Caki2 (cell line): ENCODE results near the gene PYCR2. TPM values are rescaled to one million over a fixed set of nuclear protein-coding genes. Genes with fewer than 3 reads are reported as not detected.
"Not testable (repeated sequence)": the region's sequence is repeated elsewhere in the genome, so short reads cannot be mapped to it uniquely, and the experiment has no call there.

Source experiments
- DNase-seq: peaks from one replicate; pipeline ENCODE4 v3.0.0-alpha.2; 2015; ENCODE audit warnings: low read depth
- in situ Hi-C: cut with HindIII; loops from 2 replicates; pipeline ENCODE4 v1.10.0; 2016; ENCODE audit warnings: low sequenced_read_pairs, low pct_unique_long_range_greater_than_20kb, mixed read lengths
- total RNA-seq: library from RNA; depleted of rRNA; stranded (reverse); fragments of >200 nt; shearing (Covaris generic); gene quantifications from 2 replicates; pipeline ENCODE4 v1.2.3, GENCODE V29; 2014; ENCODE audit warnings: low replicate concordance

PYCR2 gene
- total RNA-seq, 1 experiment from 2014 or later, result 112 TPM

- in situ Hi-C loops, result no loop called here
- DNase-seq, result no peak
Measured at GRCh38 chr1:225945564-225945963, 21.5 kb upstream of the PYCR2 start.

GRCh38 chr1:225944951-225945350 lies 20.9 kb upstream of the PYCR2 start:
- in situ Hi-C loops, result no loop called here
- no peak for DNase-seq

- no peak for DNase-seq
- in situ Hi-C loops, result no loop called here
Measured at GRCh38 chr1:225944387-225944786, 20.3 kb upstream of the PYCR2 start.

GRCh38 chr1:225943582-225943981 lies 19.5 kb upstream of the PYCR2 start:
- in situ Hi-C loops, result no loop called here
- DNase-seq, result no peak

DNA sequence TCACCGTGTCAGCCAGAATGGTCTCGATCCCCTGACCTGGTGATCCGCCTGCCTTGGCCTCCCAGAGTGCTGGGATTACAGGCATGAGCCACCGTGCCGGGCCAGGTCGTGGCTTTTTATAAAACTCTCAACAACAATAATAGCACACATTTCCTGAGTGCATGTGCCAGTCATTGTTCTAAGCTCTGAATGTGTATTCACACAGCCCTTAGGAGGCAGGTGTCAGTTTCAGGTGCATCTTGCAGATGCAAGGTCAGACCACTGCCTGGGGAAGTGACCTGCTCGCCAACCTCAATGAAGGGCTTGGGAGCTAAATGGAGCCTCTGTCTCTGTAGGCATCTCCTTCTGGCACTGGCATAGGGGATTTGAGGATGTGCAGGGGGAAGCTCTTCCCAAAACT lies 18.5 kb upstream of the PYCR2 start:
- DNase-seq, result no peak
- in situ Hi-C loops, result no loop called here

- DNase-seq, result no peak
- in situ Hi-C loops, result no loop called here
Measured at GRCh38 chr1:225941942-225942222, 17.8 kb upstream of the PYCR2 start.

- no peak for DNase-seq
- in situ Hi-C loops, result no loop called here
Measured at GRCh38 chr1:225941187-225941941, 17.3 kb upstream of the PYCR2 start, which contains the start of gene LEFTY2. LEFTY2 (minus strand) TSS chr1:225941220; CDS start chr1:225941140, 80 bp downstream.

- no peak for DNase-seq
- in situ Hi-C loops, result no loop called here
Measured at GRCh38 chr1:225940385-225941151, 16.5 kb upstream of the PYCR2 start.

DNA sequence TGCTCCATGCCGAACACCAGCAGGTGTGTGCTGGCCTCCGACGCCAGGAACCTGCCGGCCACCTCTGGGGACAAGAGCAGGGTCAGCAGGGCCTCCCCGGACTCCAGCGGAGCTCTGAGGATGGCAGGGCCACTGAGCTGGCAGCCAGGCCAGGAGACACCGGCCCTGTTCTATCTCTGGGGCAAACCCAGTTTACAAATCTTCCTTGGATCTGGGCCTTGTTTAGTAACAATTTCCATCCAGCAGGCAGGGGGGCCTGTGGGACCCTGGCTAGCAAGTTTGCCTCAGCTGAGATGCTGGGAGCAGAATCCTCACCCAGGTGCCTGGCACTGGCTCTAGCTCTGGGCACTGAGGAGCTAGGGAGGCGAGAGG lies 15.9 kb upstream of the PYCR2 start:
- DNase-seq, in situ Hi-C loops: not testable (repeated sequence)

- in situ Hi-C loops, DNase-seq: not testable (repeated sequence)
Measured at GRCh38 chr1:225939097-225939938, 15.3 kb upstream of the PYCR2 start.

- no peak for DNase-seq
- in situ Hi-C loops, result no loop called here
Measured at GRCh38 chr1:225937048-225937968, 13.3 kb upstream of the PYCR2 start.

GRCh38 chr1:225936523-225936922 lies 12.5 kb upstream of the PYCR2 start:
- no peak for DNase-seq
- in situ Hi-C loops, result no loop called here

GRCh38 chr1:225936086-225936485 lies 12.0 kb upstream of the PYCR2 start:
- in situ Hi-C loops, DNase-seq: not testable (repeated sequence)

- in situ Hi-C loops, result no loop called here
- DNase-seq, result no peak
Measured at GRCh38 chr1:225934711-225935110, 10.7 kb upstream of the PYCR2 start.

DNA sequence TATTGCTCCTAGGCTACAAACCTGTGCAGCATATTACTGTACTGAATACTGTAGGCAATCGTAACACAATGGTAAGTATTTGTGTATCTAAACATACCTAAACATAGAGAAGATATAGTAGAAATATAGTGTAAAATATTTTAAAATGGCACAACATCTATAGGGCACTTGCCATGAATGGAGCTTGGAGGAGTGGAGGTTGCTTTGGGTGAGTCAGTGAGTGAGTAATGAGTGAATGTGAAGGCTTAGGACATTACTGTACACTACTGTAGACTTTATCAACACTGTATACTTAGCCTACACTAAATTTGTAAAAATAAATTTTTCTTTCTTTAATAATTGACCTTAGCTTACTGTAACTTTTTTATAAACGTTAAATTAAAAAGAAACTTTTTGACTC lies 9.0 kb upstream of the PYCR2 start:
- no peak for DNase-seq
- in situ Hi-C loops, result no loop called here

DNA sequence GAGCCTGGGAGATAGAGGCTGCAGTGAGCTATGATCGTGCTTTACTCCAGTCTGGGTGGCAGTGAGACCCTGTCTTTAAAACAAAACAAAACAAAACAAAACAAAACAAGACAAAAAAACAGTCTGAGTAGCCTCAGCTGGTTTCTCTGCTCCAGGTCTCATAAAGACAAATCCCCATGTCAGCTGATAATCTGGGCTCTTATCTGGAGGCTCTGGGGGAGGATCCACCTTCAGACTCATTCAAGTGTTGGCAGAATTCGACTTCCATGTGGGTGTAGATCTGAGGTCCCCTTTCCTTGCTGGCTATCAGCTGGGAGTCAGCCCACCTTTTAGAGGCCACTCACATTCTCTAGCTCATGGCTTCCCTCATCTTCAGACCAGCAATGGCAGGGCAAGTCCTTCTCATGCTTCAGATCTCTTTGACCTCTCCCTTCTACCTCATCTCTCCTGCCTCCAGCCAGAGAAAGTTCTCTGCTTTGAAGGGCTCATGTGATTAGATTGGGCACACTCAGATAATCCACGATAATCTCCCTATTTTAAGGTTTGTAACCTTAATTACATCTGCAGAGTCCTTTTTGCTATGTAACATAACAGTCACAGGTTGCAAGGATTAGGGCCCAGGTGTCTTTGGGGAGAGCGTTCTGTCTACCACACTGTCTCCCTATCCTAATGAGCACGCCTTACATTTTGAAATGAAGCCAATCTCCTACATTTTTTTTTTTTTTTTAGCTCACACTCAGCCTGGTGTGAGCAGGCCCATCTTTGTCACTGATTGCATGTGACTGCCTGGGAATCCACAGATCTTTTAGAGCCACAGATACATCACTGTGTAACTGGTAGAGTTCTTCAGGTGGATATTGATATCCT lies 7.5 kb upstream of the PYCR2 start:
- DNase-seq, result no peak
- in situ Hi-C loops, result no loop called here

GRCh38 chr1:225930566-225930965 lies 6.5 kb upstream of the PYCR2 start:
- in situ Hi-C loops, result no loop called here
- no peak for DNase-seq
